GM23338 (cell line): ENCODE results near the gene CXXC5. TPM values are rescaled to one million over a fixed set of nuclear protein-coding genes. Genes with fewer than 3 reads are reported as not detected.

Experiments
- ATAC-seq: fragments of 200-7000 bp; cut with Tn5 transposase; 3 replicates; pipeline ENCODE4 v1.9.1; 2020
- DNase-seq: peaks from one replicate; pipeline ENCODE4 v3.0.0-alpha.2; 2015; ENCODE audit warnings: low spot score
- H2AFZ ChIP-seq: fragments of 200-600 bp; sonication (generic); 2 replicates; pipeline ENCODE4 v1.8.0; 2016; ENCODE audit warnings: antibody characterized with exemption, mild to moderate bottlenecking, moderate library complexity
- H3F3A ChIP-seq: fragments of 200-600 bp; sonication (generic); replicated peaks from 2 replicates; pipeline ENCODE4 v1.8.0; 2017; ENCODE audit warnings: antibody characterized with exemption, mixed run types, low read depth
- H3K27ac ChIP-seq: fragments of 200-600 bp; sonication (generic); 2 replicates; pipeline ENCODE4 v1.6.1; 2016; ENCODE audit warnings: low read depth
- H3K27me3 ChIP-seq: fragments of 200-600 bp; sonication (generic); 2 replicates; pipeline ENCODE4 v1.8.0; 2016; ENCODE audit warnings: mild to moderate bottlenecking, mixed run types, moderate library complexity; ENCODE audit not compliant: insufficient read depth
- H3K36me3 ChIP-seq: fragments of 200-600 bp; sonication (generic); 2 replicates; pipeline ENCODE4 v1.8.0; 2016; ENCODE audit warnings: mild to moderate bottlenecking; ENCODE audit not compliant: insufficient read depth
- H3K4me1 ChIP-seq: fragments of 200-600 bp; sonication (generic); 2 replicates; pipeline ENCODE4 v1.8.0; 2016; ENCODE audit warnings: mild to moderate bottlenecking, moderate library complexity; ENCODE audit not compliant: insufficient read depth
- H3K4me2 ChIP-seq: fragments of 200-600 bp; sonication (generic); 2 replicates; pipeline ENCODE4 v1.7.1; 2017; ENCODE audit warnings: mixed run types
- H3K4me3 ChIP-seq: fragments of 200-600 bp; sonication (generic); 2 replicates; pipeline ENCODE4 v1.6.1; 2016; ENCODE audit warnings: mixed run types
- H3K79me2 ChIP-seq: fragments of 200-600 bp; sonication (generic); replicated peaks from 2 replicates; pipeline ENCODE4 v1.8.0; 2017; ENCODE audit warnings: mild to moderate bottlenecking; ENCODE audit not compliant: insufficient read depth
- H3K9me2 ChIP-seq: fragments of 200-600 bp; sonication (generic); 2 replicates; pipeline ENCODE4 v1.8.0; 2017; ENCODE audit not compliant: insufficient read depth
- H4K20me1 ChIP-seq: fragments of 200-600 bp; sonication (generic); replicated peaks from 2 replicates; pipeline ENCODE4 v1.8.0; 2017; ENCODE audit warnings: mild to moderate bottlenecking; ENCODE audit not compliant: insufficient read depth
- H3K27ac Mint-ChIP-seq: 2 replicates; pipeline ENCODE4 v1.8.0; 2020; ENCODE audit warnings: inconsistent platforms, mild to moderate bottlenecking, moderate library complexity, mixed read lengths
- H3K27me3 Mint-ChIP-seq: 3 replicates; pipeline ENCODE4 v1.8.0; 2022; ENCODE audit warnings: low read depth, mild to moderate bottlenecking, moderate library complexity, mixed read lengths, inconsistent platforms; ENCODE audit not compliant: insufficient read depth, poor library complexity
- H3K36me3 Mint-ChIP-seq: 3 replicates; pipeline ENCODE4 v1.8.0; 2021; ENCODE audit warnings: low read depth, mild to moderate bottlenecking, inconsistent platforms, moderate library complexity, mixed read lengths
- H3K4me1 Mint-ChIP-seq: 3 replicates; pipeline ENCODE4 v1.8.0; 2020; ENCODE audit warnings: mild to moderate bottlenecking, inconsistent platforms, mixed read lengths
- H3K4me3 Mint-ChIP-seq: 3 replicates; pipeline ENCODE4 v1.8.0; 2021; ENCODE audit warnings: moderate library complexity, mild to moderate bottlenecking, inconsistent platforms, mixed read lengths
- H3K9me3 Mint-ChIP-seq: 3 replicates; pipeline ENCODE4 v1.8.0; 2020; ENCODE audit warnings: moderate library complexity, mild to moderate bottlenecking, inconsistent platforms, mixed read lengths
- CREB1 ChIP-seq: fragments of 250-450 bp; sonication (Bioruptor Pico); IDR thresholded peaks from 2 replicates; pipeline ENCODE4 v1.5.0; 2020; ENCODE audit warnings: low read depth, mild to moderate bottlenecking, moderate library complexity
- EZH2 ChIP-seq: fragments of 200-600 bp; sonication (generic); IDR thresholded peaks from one replicate; pipeline ENCODE4 v1.8.0; 2017; ENCODE audit warnings: antibody characterized with exemption, mild to moderate bottlenecking, low read depth; ENCODE audit not compliant: unreplicated experiment
- EZH2phosphoT487 ChIP-seq: fragments of 200-600 bp; sonication (generic); IDR thresholded peaks from one replicate; pipeline ENCODE4 v1.8.1; 2018; ENCODE audit warnings: antibody characterized with exemption; ENCODE audit not compliant: unreplicated experiment
- JUNB ChIP-seq: IDR thresholded peaks from one replicate; pipeline ENCODE4 v1.6.1; 2016; ENCODE audit warnings: antibody characterized with exemption; ENCODE audit not compliant: unreplicated experiment
- NANOG ChIP-seq: IDR thresholded peaks from 2 replicates; pipeline ENCODE4 v1.6.1; 2016; ENCODE audit warnings: antibody characterized with exemption, borderline replicate concordance
- POLR2AphosphoS5 ChIP-seq: IDR thresholded peaks from 2 replicates; pipeline ENCODE4 v1.6.1; 2016; ENCODE audit warnings: antibody characterized with exemption, low read depth
- ZNF114 ChIP-seq: fragments of 250-450 bp; sonication (Bioruptor Pico); IDR thresholded peaks from 2 replicates; pipeline ENCODE4 v1.5.0; 2020; ENCODE audit warnings: mild to moderate bottlenecking, moderate library complexity
- ZNF462 ChIP-seq: fragments of 250-450 bp; sonication (Bioruptor Pico); IDR thresholded peaks from 2 replicates; pipeline ENCODE4 v1.5.0; 2020; ENCODE audit warnings: mild to moderate bottlenecking, moderate library complexity
- polyA plus RNA-seq: library from polyadenylated mRNA; unstranded; fragments of >200 nt; fragmentation: Nextera tagmentation; extraction: Ambion mirVana; gene quantifications from 2 replicates; pipeline ENCODE4 v1.2.1, GENCODE V29; 2016
- total RNA-seq: library from RNA; depleted of rRNA; stranded (reverse); fragments of >200 nt; shearing (Covaris generic); gene quantifications from 2 replicates; pipeline ENCODE4 v1.2.3, GENCODE V29; 2014
- TF ChIP-seq, protein P1 (sequence below): IDR thresholded peaks from one replicate; pipeline ENCODE4 v1.6.1; 2018; ENCODE audit warnings: antibody characterized with exemption; ENCODE audit not compliant: unreplicated experiment
- TF ChIP-seq, protein P2 (sequence below), 2 experiments: fragments of 200-600 bp in 1 of 2; sonication (generic) in 1 of 2; conservative IDR thresholded peaks; 2 replicates each; pipeline versions ENCODE4 v1.5.1 to v1.6.1; 2016 to 2017; ENCODE audit warnings: antibody characterized with exemption in 2 of 2, low read depth in 2 of 2, mild to moderate bottlenecking in 2 of 2, moderate library complexity in 1 of 2

CXXC5 gene
- total and polyA plus RNA-seq, 2 experiments from 2014 or later: 63.3 to 111 TPM

DNA sequence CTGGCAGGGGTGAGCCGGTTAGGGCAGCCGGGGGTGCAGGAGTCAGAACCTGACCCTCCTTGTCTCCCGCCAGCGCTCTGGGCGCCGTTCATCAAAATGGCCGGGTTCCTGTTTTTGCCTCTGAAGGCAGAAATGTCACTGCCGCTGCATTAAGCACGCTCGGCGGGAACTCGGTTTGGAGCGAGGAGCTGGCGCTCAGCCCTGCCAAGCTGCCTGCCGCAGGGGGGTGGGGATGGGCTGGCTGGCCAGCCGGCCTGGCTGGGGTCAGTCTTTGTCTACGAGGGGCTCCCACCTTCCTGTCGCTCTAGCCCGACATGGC, 63.7 kb downstream of the CXXC5 start:
- peaks cover 31% of the 10 kb centered on the region for H3K27me3 Mint-ChIP-seq
- H3K36me3 Mint-ChIP-seq: peaks cover 2% of the 10 kb centered on the region; the same call in 2 of the 3 replicates
- DNase-seq (peak; percentile 79), ATAC-seq (peak; percentile 1)
- peaks cover 10% of the 10 kb centered on the region for H3K27me3 ChIP-seq
- H3K9me3 Mint-ChIP-seq: peaks cover 1% of the 10 kb centered on the region; the same call in 1 of the 3 replicates
- peak overlapping the region; percentile 99 for H3K4me2 ChIP-seq
- H3K79me2 ChIP-seq: no peaks in the 10 kb centered on the region
- TF ChIP-seq EZH2 (peak; percentile 3), EZH2phosphoT487 (no peak)
- no peak overlapping the region for H3K27ac Mint-ChIP-seq
- H3K36me3 ChIP-seq: no peaks in the 10 kb centered on the region
- peak overlapping the region; percentile 84; the same call in 1 of the 2 replicates for H2AFZ ChIP-seq
- peaks cover 23% of the 10 kb centered on the region for H3F3A ChIP-seq
- peak overlapping the region; percentile 76 for H3K4me3 ChIP-seq
- no peaks in the 10 kb centered on the region for H3K9me2 ChIP-seq
- H3K4me1 ChIP-seq: peaks cover 28% of the 10 kb centered on the region
- no peaks in the 10 kb centered on the region for H4K20me1 ChIP-seq
- H3K27ac ChIP-seq: no peak overlapping the region
- H3K4me1 Mint-ChIP-seq: peaks cover 34% of the 10 kb centered on the region
- H3K4me3 Mint-ChIP-seq: peak overlapping the region; percentile 78

DNA sequence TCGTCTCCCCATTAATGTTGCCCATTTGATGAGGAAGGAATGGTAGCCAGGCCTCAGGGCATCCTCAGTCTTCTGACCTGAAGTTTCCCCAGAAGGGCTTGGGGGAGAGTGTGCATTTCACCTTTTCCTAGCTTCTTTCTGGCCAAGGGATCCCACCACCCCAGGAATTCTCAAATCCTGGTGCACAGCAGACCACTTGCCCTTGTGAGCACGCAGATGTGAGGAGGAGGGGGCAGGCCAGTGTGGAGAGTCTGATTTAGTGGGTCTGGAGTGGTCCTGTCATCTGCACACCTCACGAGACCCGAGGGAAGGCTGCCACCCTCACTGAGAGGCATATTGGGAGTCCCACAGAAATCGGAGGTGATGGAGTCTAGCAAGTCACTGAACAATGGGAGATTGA, 64.3 kb downstream of the CXXC5 start:
- Mint-ChIP-seq H3K27ac (no peak overlapping the region), H3K36me3 (peaks cover 7% of the 10 kb centered on the region; the same call in 2 of the 3 replicates), H3K27me3 (peaks cover 26% of the 10 kb centered on the region), H3K4me3 (peak overlapping the region; percentile 78; the same call in 1 of the 3 replicates), H3K4me1 (peaks cover 30% of the 10 kb centered on the region), H3K9me3 (peaks cover 2% of the 10 kb centered on the region; the same call in 1 of the 3 replicates)
- no peak for TF ChIP-seq EZH2
- TF ChIP-seq, protein P1, sequence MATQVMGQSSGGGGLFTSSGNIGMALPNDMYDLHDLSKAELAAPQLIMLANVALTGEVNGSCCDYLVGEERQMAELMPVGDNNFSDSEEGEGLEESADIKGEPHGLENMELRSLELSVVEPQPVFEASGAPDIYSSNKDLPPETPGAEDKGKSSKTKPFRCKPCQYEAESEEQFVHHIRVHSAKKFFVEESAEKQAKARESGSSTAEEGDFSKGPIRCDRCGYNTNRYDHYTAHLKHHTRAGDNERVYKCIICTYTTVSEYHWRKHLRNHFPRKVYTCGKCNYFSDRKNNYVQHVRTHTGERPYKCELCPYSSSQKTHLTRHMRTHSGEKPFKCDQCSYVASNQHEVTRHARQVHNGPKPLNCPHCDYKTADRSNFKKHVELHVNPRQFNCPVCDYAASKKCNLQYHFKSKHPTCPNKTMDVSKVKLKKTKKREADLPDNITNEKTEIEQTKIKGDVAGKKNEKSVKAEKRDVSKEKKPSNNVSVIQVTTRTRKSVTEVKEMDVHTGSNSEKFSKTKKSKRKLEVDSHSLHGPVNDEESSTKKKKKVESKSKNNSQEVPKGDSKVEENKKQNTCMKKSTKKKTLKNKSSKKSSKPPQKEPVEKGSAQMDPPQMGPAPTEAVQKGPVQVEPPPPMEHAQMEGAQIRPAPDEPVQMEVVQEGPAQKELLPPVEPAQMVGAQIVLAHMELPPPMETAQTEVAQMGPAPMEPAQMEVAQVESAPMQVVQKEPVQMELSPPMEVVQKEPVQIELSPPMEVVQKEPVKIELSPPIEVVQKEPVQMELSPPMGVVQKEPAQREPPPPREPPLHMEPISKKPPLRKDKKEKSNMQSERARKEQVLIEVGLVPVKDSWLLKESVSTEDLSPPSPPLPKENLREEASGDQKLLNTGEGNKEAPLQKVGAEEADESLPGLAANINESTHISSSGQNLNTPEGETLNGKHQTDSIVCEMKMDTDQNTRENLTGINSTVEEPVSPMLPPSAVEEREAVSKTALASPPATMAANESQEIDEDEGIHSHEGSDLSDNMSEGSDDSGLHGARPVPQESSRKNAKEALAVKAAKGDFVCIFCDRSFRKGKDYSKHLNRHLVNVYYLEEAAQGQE: no peak
- TF ChIP-seq ZNF114 (CRISPR knock-in tag): no peak
- TF ChIP-seq CREB1: no peak
- no peak for TF ChIP-seq NANOG
- TF ChIP-seq, protein P2, sequence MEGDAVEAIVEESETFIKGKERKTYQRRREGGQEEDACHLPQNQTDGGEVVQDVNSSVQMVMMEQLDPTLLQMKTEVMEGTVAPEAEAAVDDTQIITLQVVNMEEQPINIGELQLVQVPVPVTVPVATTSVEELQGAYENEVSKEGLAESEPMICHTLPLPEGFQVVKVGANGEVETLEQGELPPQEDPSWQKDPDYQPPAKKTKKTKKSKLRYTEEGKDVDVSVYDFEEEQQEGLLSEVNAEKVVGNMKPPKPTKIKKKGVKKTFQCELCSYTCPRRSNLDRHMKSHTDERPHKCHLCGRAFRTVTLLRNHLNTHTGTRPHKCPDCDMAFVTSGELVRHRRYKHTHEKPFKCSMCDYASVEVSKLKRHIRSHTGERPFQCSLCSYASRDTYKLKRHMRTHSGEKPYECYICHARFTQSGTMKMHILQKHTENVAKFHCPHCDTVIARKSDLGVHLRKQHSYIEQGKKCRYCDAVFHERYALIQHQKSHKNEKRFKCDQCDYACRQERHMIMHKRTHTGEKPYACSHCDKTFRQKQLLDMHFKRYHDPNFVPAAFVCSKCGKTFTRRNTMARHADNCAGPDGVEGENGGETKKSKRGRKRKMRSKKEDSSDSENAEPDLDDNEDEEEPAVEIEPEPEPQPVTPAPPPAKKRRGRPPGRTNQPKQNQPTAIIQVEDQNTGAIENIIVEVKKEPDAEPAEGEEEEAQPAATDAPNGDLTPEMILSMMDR (conservative IDR thresholded peaks at IDR 0.05; ENCODE audit: low read depth in 2 of 2): no peak
- no peak for TF ChIP-seq ZNF462 (CRISPR knock-in tag)
- TF ChIP-seq JUNB: no peak
- TF ChIP-seq POLR2AphosphoS5: no peak
- Histone ChIP-seq H3K9me2 (no peaks in the 10 kb centered on the region), H4K20me1 (no peaks in the 10 kb centered on the region), H3K4me3 (peak overlapping the region; percentile 76), H3K4me1 (peaks cover 23% of the 10 kb centered on the region), H3K27ac (no peak overlapping the region), H2AFZ (0 out of 2 replicates have a peak overlapping the region, but pooled peaks have one; percentile 69), H3F3A (peaks cover 23% of the 10 kb centered on the region), H3K4me2 (peak overlapping the region; percentile 99), H3K36me3 (no peaks in the 10 kb centered on the region), H3K79me2 (no peaks in the 10 kb centered on the region), H3K27me3 (peaks cover 10% of the 10 kb centered on the region)
- DNase-seq: no peak
- no peak for ATAC-seq
